A549 (cell line): ENCODE measurements around the gene ORC3. TPM values are rescaled to one million over a fixed set of nuclear protein-coding genes. Genes with fewer than 3 reads are reported as not detected.

Source experiments
- ATAC-seq, 2 experiments: fragments of 200-7000 bp in 1 of 2; fragments of >200 bp in 1 of 2; cut with Nextera tagmentation in 1 of 2; cut with Tn5 transposase in 1 of 2; 3 replicates each; pipeline versions ENCODE4 v1.8.0 to v1.9.1; 2018 to 2020; ENCODE audit warnings: mild to moderate bottlenecking in 1 of 2, moderate library complexity in 1 of 2
- CTCF ChIA-PET: fragments of 300-600 bp; sonication (Branson Sonifier 250); formaldehyde crosslinking; extraction: SDS; loops from one replicate; lab custom pipeline; 2021; ENCODE audit warnings: antibody characterized with exemption, inconsistent platforms; lab: Yijun Ruan, JAX
- POLR2A ChIA-PET: fragments of 350-600 bp; formaldehyde crosslinking; extraction: SDS; loops from one replicate; lab custom pipeline; 2021; ENCODE audit warnings: antibody characterized with exemption, inconsistent platforms; lab: Yijun Ruan, JAX
- DNase-seq, 2 experiments: peaks; one replicate each; pipeline versions ENCODE4 v3.0.0 to v3.0.0-alpha.2; 2011 to 2016; ENCODE audit warnings: low read depth in 1 of 2, low spot score in 1 of 2
- FAIRE-seq: peaks from 2 replicates; lab custom pipeline; 2011; peaks lifted over from hg19 to GRCh38; lab: Jason Lieb, UNC
- H3K27ac ChIP-seq, 2 experiments: fragments of >200 bp; sonication (Bioruptor Twin); formaldehyde crosslinking; 3 replicates each; pipeline ENCODE4 v1.5.1; 2016 to 2017
- H3K4me1 ChIP-seq: fragments of >200 bp; sonication (Bioruptor Twin); formaldehyde crosslinking; 3 replicates; pipeline ENCODE4 v1.6.1; 2016
- H3K4me2 ChIP-seq: fragments of >200 bp; sonication (Bioruptor Twin); formaldehyde crosslinking; 3 replicates; pipeline ENCODE4 v1.6.1; 2016
- H3K4me3 ChIP-seq: fragments of >200 bp; sonication (Bioruptor Twin); formaldehyde crosslinking; 3 replicates; pipeline ENCODE4 v1.5.1; 2016
- H3K9me3 ChIP-seq: fragments of >200 bp; sonication (Bioruptor Twin); formaldehyde crosslinking; 3 replicates; pipeline ENCODE4 v1.6.1; 2016
- ATOH8 ChIP-seq: fragments of 250-450 bp; sonication (Bioruptor Pico); IDR thresholded peaks from 2 replicates; pipeline ENCODE4 v1.5.0; 2020; ENCODE audit warnings: low read depth, mild to moderate bottlenecking, moderate library complexity
- BHLHE40 ChIP-seq: IDR thresholded peaks from 2 replicates; pipeline ENCODE4 v1.6.1; 2012; ENCODE audit warnings: low read depth, low read length, inconsistent platforms
- CEBPB ChIP-seq, 2 experiments: fragments of >200 bp in 1 of 2; sonication (Bioruptor Twin) in 1 of 2; formaldehyde crosslinking in 1 of 2; IDR thresholded peaks; 2 replicates each; pipeline ENCODE4 v1.6.1; 2012 to 2016
- EHF ChIP-seq: fragments of 250-450 bp; sonication (Bioruptor Pico); IDR thresholded peaks from 2 replicates; pipeline ENCODE4 v1.5.0; 2020; ENCODE audit warnings: mild to moderate bottlenecking
- ELK1 ChIP-seq: fragments of 150-350 bp; IDR thresholded peaks from 2 replicates; pipeline ENCODE4 v1.6.1; 2014; ENCODE audit warnings: low read depth, mild to moderate bottlenecking, low read length
- EP300 ChIP-seq, 2 experiments: fragments of >200 bp; sonication (Bioruptor Twin); formaldehyde crosslinking; IDR thresholded peaks; 2 replicates in 1 of 2; 3 replicates in 1 of 2; pipeline ENCODE4 v1.6.1; 2016 to 2017
- FOSL2 ChIP-seq, 2 experiments: fragments of 450-650 bp in 1 of 2; fragments of >200 bp in 1 of 2; sonication (Bioruptor Twin) in 1 of 2; formaldehyde crosslinking; IDR thresholded peaks; 2 replicates each; pipeline versions ENCODE4 v1.5.0 to v1.6.1; 2016 to 2020; ENCODE audit warnings: mild to moderate bottlenecking in 1 of 2, moderate library complexity in 1 of 2
- FOXS1 ChIP-seq: fragments of 250-450 bp; sonication (Bioruptor Pico); IDR thresholded peaks from 2 replicates; pipeline ENCODE4 v1.5.0; 2020; ENCODE audit warnings: mild to moderate bottlenecking, moderate library complexity
- HES2 ChIP-seq: fragments of >200 bp; sonication (Bioruptor Twin); formaldehyde crosslinking; IDR thresholded peaks from 2 replicates; pipeline ENCODE4 v1.6.1; 2016
- HEYL ChIP-seq: fragments of 250-450 bp; sonication (Bioruptor Pico); IDR thresholded peaks from 2 replicates; pipeline ENCODE4 v1.8.0; 2021; ENCODE audit warnings: mild to moderate bottlenecking, moderate library complexity
- HOXA7 ChIP-seq: fragments of 250-450 bp; sonication (Bioruptor Pico); IDR thresholded peaks from 2 replicates; pipeline ENCODE4 v1.5.0; 2020; ENCODE audit warnings: mild to moderate bottlenecking, moderate library complexity
- HOXB13 ChIP-seq: fragments of 250-450 bp; sonication (Bioruptor Pico); IDR thresholded peaks from 2 replicates; pipeline ENCODE4 v1.5.0; 2020; ENCODE audit warnings: low read depth, mild to moderate bottlenecking, moderate library complexity
- HOXB5 ChIP-seq: fragments of 250-450 bp; sonication (Bioruptor Pico); IDR thresholded peaks from 2 replicates; pipeline ENCODE4 v1.5.0; 2020; ENCODE audit warnings: mild to moderate bottlenecking, moderate library complexity
- KDM1A ChIP-seq: fragments of 200-600 bp; sonication (generic); IDR thresholded peaks from 2 replicates; pipeline ENCODE4 v1.6.1; 2016; ENCODE audit warnings: low read depth, mild to moderate bottlenecking
- KDM5A ChIP-seq: fragments of 200-600 bp; sonication (generic); IDR thresholded peaks from 2 replicates; pipeline ENCODE4 v1.6.1; 2016; ENCODE audit warnings: antibody characterized with exemption, mild to moderate bottlenecking
- MAFK ChIP-seq: fragments of 450-650 bp; IDR thresholded peaks from 2 replicates; pipeline ENCODE4 v1.6.1; 2014; ENCODE audit not compliant: partially characterized antibody
- MYC ChIP-seq: IDR thresholded peaks from 2 replicates; pipeline ENCODE4 v1.6.1; 2012; ENCODE audit warnings: mild to moderate bottlenecking, inconsistent platforms, low read length, improper control_type of control experiment, borderline replicate concordance
- NFE2L2 ChIP-seq: fragments of 150-350 bp; conservative IDR thresholded peaks from 2 replicates; pipeline ENCODE4 v1.6.1; 2014; ENCODE audit warnings: low read length
- PHF8 ChIP-seq: fragments of 200-600 bp; sonication (generic); IDR thresholded peaks from 2 replicates; pipeline ENCODE4 v1.6.1; 2016; ENCODE audit warnings: low read depth, mild to moderate bottlenecking, antibody characterized with exemption, moderate library complexity, borderline replicate concordance
- POLR2AphosphoS2 ChIP-seq: conservative IDR thresholded peaks from 2 replicates; pipeline ENCODE4 v1.6.1; 2012; ENCODE audit warnings: low read length, improper control_type of control experiment, inconsistent platforms
- RARB ChIP-seq: fragments of 250-450 bp; sonication (Bioruptor Pico); IDR thresholded peaks from 2 replicates; pipeline ENCODE4 v1.8.0; 2021; ENCODE audit warnings: mild to moderate bottlenecking, moderate library complexity
- REST ChIP-seq: fragments of 200-600 bp; sonication (generic); IDR thresholded peaks from 2 replicates; pipeline ENCODE4 v1.6.1; 2016; ENCODE audit warnings: antibody characterized with exemption, mild to moderate bottlenecking, moderate library complexity
- SREBF2 ChIP-seq: fragments of 450-650 bp; IDR thresholded peaks from 2 replicates; pipeline ENCODE4 v1.6.1; 2014; ENCODE audit warnings: mild to moderate bottlenecking, moderate library complexity
- TFCP2L1 ChIP-seq: fragments of 250-450 bp; sonication (Bioruptor Pico); IDR thresholded peaks from 2 replicates; pipeline ENCODE4 v1.5.0; 2021; ENCODE audit warnings: mild to moderate bottlenecking
- TP53 ChIP-seq: fragments of 250-450 bp; sonication (Bioruptor Pico); IDR thresholded peaks from 2 replicates; pipeline ENCODE4 v1.5.0; 2021; ENCODE audit warnings: mild to moderate bottlenecking, moderate library complexity
- ZFP36 ChIP-seq: fragments of 450-650 bp; IDR thresholded peaks from 2 replicates; pipeline ENCODE4 v1.6.1; 2014; ENCODE audit warnings: borderline replicate concordance; ENCODE audit not compliant: partially characterized antibody
- ZNF302 ChIP-seq: fragments of 250-450 bp; sonication (Bioruptor Pico); IDR thresholded peaks from 2 replicates; pipeline ENCODE4 v1.9.0; 2021; ENCODE audit warnings: inconsistent platforms, mild to moderate bottlenecking, moderate library complexity
- WGBS: methylation state at CpG from one replicate; pipeline ENCODE4 v1.1.6; 2017; ENCODE audit errors: missing lambda C conversion rate; 5-methylcytosine and 5-hydroxymethylcytosine counted together
- polyA plus RNA-seq, 4 experiments: library from polyadenylated mRNA; depleted of rRNA in 3 of 4; stranded (reverse); fragments of >200 nt; fragmentation: RNase III in 1 of 4; extraction: RNeasy Plus Mini Kit Qiagen cat#74134 plus additional on column Dnase treatment in 1 of 4; gene quantifications; 2 replicates in 3 of 4; 3 replicates in 1 of 4; pipeline ENCODE4 v1.2.3, GENCODE V29; 2011 to 2017
- TF ChIP-seq, protein P1 (sequence below): fragments of >200 bp; sonication (Bioruptor Twin); formaldehyde crosslinking; IDR thresholded peaks from 3 replicates; pipeline ENCODE4 v1.5.1; 2016

Gene ORC3
- polyA plus RNA-seq, 2 of the 4 experiments (the other 2 are of a cell fraction) = 25.5 to 50.1 TPM

DNA sequence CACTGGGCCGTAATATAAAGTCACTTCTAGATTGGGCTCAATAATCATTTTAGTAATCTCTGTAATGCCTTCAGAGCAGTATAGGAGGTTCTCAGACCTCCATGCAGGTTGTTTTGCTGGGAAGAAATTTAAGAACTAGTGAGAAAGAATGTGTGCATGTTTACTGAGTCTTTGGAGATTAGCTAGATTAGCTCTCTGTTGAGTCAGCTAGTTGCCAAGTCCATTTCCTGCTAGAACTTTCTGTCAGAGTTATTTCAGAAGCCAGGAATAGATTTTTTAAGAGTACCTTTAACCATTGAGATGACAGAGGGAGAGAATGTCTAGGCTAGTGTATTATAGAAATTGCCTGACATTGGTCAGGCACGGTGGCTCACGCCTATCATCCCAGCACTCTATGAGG is 33.3 kb downstream of the ORC3 start:
- Histone ChIP-seq H3K27ac (no peak overlapping the region), H3K4me2 (no peak overlapping the region), H3K9me3 (no peaks in the 10 kb centered on the region), H3K4me1 (no peaks in the 10 kb centered on the region), H3K4me3 (no peak overlapping the region)
- DNase-seq (no peak), ATAC-seq (no peak), FAIRE-seq (no peak)
- ChIA-PET CTCF (no interaction called here), POLR2A (no interaction called here)
- no peak for TF ChIP-seq SREBF2
- no peak for TF ChIP-seq KDM1A
- no peak for TF ChIP-seq HOXA7 (CRISPR knock-in tag)
- no peak for TF ChIP-seq ATOH8 (CRISPR knock-in tag)
- no peak for TF ChIP-seq MAFK
- TF ChIP-seq, protein P1, sequence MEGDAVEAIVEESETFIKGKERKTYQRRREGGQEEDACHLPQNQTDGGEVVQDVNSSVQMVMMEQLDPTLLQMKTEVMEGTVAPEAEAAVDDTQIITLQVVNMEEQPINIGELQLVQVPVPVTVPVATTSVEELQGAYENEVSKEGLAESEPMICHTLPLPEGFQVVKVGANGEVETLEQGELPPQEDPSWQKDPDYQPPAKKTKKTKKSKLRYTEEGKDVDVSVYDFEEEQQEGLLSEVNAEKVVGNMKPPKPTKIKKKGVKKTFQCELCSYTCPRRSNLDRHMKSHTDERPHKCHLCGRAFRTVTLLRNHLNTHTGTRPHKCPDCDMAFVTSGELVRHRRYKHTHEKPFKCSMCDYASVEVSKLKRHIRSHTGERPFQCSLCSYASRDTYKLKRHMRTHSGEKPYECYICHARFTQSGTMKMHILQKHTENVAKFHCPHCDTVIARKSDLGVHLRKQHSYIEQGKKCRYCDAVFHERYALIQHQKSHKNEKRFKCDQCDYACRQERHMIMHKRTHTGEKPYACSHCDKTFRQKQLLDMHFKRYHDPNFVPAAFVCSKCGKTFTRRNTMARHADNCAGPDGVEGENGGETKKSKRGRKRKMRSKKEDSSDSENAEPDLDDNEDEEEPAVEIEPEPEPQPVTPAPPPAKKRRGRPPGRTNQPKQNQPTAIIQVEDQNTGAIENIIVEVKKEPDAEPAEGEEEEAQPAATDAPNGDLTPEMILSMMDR = no peak
- TF ChIP-seq CEBPB (IDR thresholded peaks at IDR 0.05) = no peak
- no peak for TF ChIP-seq ZFP36
- TF ChIP-seq HES2 = no peak
- no peak for TF ChIP-seq POLR2AphosphoS2
- no peak for TF ChIP-seq ZNF302 (CRISPR knock-in tag)
- no peak for TF ChIP-seq REST
- TF ChIP-seq NFE2L2 = no peak
- TF ChIP-seq FOXS1 (CRISPR knock-in tag) = no peak
- no peak for TF ChIP-seq RARB (CRISPR knock-in tag)
- TF ChIP-seq EP300 (IDR thresholded peaks at IDR 0.05) = no peak
- no peak for TF ChIP-seq HOXB5 (CRISPR knock-in tag)
- TF ChIP-seq HOXB13 (CRISPR knock-in tag) = no peak
- TF ChIP-seq TP53 (CRISPR knock-in tag) = no peak
- WGBS = 77% methylated on average over 3 of the region's 3 CpGs

GRCh38 chr6:87628424-87628823 is 38.5 kb downstream of the ORC3 start:
- no peaks in the 10 kb centered on the region for H3K9me3 ChIP-seq
- TF ChIP-seq HEYL (CRISPR knock-in tag) (no peak), BHLHE40 (no peak), ZNF302 (CRISPR knock-in tag) (no peak), HOXB5 (CRISPR knock-in tag) (no peak), FOSL2 (IDR thresholded peaks at IDR 0.05) (no peak), FOSL2 (CRISPR knock-in tag; IDR thresholded peaks at IDR 0.05) (no peak), TP53 (CRISPR knock-in tag) (no peak), KDM1A (no peak), ELK1 (no peak), TFCP2L1 (CRISPR knock-in tag) (no peak), PHF8 (no peak), SREBF2 (no peak), CEBPB (IDR thresholded peaks at IDR 0.05) (no peak), KDM5A (no peak), EHF (no peak), MYC (no peak)
- ChIA-PET POLR2A (no interaction called here), CTCF (no interaction called here)
- ATAC-seq = no peak
- no peak overlapping the region for H3K27ac ChIP-seq
- H3K4me2 ChIP-seq = no peak overlapping the region
- FAIRE-seq = no peak
- 78% methylated on average over 2 of the region's 2 CpGs for WGBS
- H3K4me1 ChIP-seq = no peaks in the 10 kb centered on the region
- no peak for DNase-seq
- H3K4me3 ChIP-seq = no peak overlapping the region
